HCT116 (cell line): ENCODE data around the gene MYBPC2. TPM values are rescaled to one million over a fixed set of nuclear protein-coding genes. Genes with fewer than 3 reads are reported as not detected.
A peak's percentile ranks its signal among the peaks of the same experiment; 100 is the strongest.

ENCODE experiments used
- ATAC-seq: fragments of 200-7000 bp; cut with Tn5 transposase; 2 replicates; pipeline ENCODE4 v1.9.1; 2020; ENCODE audit warnings: mild to moderate bottlenecking, moderate library complexity
- BruUV-seq: library from RNA; stranded (reverse); fragments of 400-500 nt; replicated peaks from 2 replicates; lab custom pipeline; 2021; lab: Mats Ljungman, UMichigan
- CTCF ChIA-PET: fragments of 300-600 bp; sonication (Branson Sonifier 250); formaldehyde crosslinking; loops from one replicate; lab custom pipeline; 2021; ENCODE audit warnings: antibody characterized with exemption; lab: Charles Lee
- POLR2A ChIA-PET: fragments of 300-600, 350-600 bp; sonication (Branson Sonifier 250); formaldehyde crosslinking; loops from one replicate; lab custom pipeline; 2021; ENCODE audit warnings: antibody characterized with exemption; lab: Charles Lee
- RAD21 ChIA-PET, 2 experiments: fragments of 300-600 bp; sonication (Branson Sonifier 250); formaldehyde crosslinking; loops; one replicate each; lab custom pipeline; 2023; ENCODE audit warnings: low total read pairs in 2 of 2; ENCODE audit not compliant: uncharacterized antibody in 2 of 2, unreplicated experiment in 2 of 2, low non-redundant PET in 1 of 2; lab: Charles Lee
- DNase-seq: peaks from one replicate; pipeline ENCODE4 v3.0.0-alpha.2; 2010; ENCODE audit warnings: low read depth, low spot score
- H2AFZ ChIP-seq: fragments of 200-600 bp; shearing (Covaris generic), sonication (generic); 2 replicates; pipeline ENCODE4 v1.6.1; 2017; ENCODE audit warnings: low read depth, mixed run types, mixed read lengths, antibody characterized with exemption, low read length; ENCODE audit not compliant: poor library complexity, severe bottlenecking
- H3K27ac ChIP-seq: 2 replicates; pipeline ENCODE4 v1.5.1; 2012; ENCODE audit warnings: low read depth, low read length
- H3K27me3 ChIP-seq: fragments of 200-600 bp; sonication (generic); 2 replicates; pipeline ENCODE4 v1.6.1; 2016; ENCODE audit warnings: mixed run types, low read length, mixed read lengths; ENCODE audit not compliant: insufficient read depth
- H3K36me3 ChIP-seq, 2 experiments: fragments of 200-500 bp in 1 of 2; fragments of 200-600 bp in 1 of 2; sonication (Bioruptor generic) in 1 of 2; sonication (generic) in 1 of 2; 2 replicates each; pipeline versions ENCODE4 v1.5.1 to v1.6.1; 2014 to 2016; ENCODE audit warnings: low read length in 2 of 2, inconsistent platforms in 1 of 2, mixed read lengths in 1 of 2, mixed run types in 1 of 2; ENCODE audit not compliant: insufficient read depth in 2 of 2, control insufficient read depth in 1 of 2
- H3K4me1 ChIP-seq, 2 experiments: fragments of 200-600 bp in 1 of 2; sonication (generic) in 1 of 2; 2 replicates each; pipeline versions ENCODE4 v1.5.1 to v1.6.1; 2012 to 2017; ENCODE audit warnings: low read length in 2 of 2, inconsistent platforms in 1 of 2, mild to moderate bottlenecking in 1 of 2, mixed read lengths in 1 of 2, mixed run types in 1 of 2, moderate library complexity in 1 of 2; ENCODE audit not compliant: insufficient read depth in 2 of 2, control insufficient read depth in 1 of 2
- H3K4me2 ChIP-seq: fragments of 200-600 bp; sonication (generic); 2 replicates; pipeline ENCODE4 v1.6.1; 2017; ENCODE audit warnings: mixed run types, low read length, mixed read lengths
- H3K4me3 ChIP-seq, 2 experiments: fragments of 200-600 bp in 1 of 2; sonication (generic) in 1 of 2; replicated peaks in 1 of 2; 2 replicates each; pipeline ENCODE4 v1.5.1; 2011 to 2016; ENCODE audit warnings: low read length in 2 of 2, control low read depth in 1 of 2, low read depth in 1 of 2, mild to moderate bottlenecking in 1 of 2, mixed read lengths in 1 of 2, mixed run types in 1 of 2
- H3K79me2 ChIP-seq: fragments of 200-600 bp; sonication (generic); 2 replicates; pipeline ENCODE4 v1.6.1; 2017; ENCODE audit warnings: mild to moderate bottlenecking, mixed run types, low read length, moderate library complexity, mixed read lengths; ENCODE audit not compliant: insufficient read depth
- H3K9ac ChIP-seq: fragments of 200-600 bp; sonication (generic); 2 replicates; pipeline ENCODE4 v1.6.1; 2016; ENCODE audit warnings: low read length, mixed read lengths
- H3K9me2 ChIP-seq: fragments of 200-600 bp; sonication (generic), shearing (Covaris generic); 2 replicates; pipeline ENCODE4 v1.6.1; 2017; ENCODE audit warnings: mixed run types, mild to moderate bottlenecking, moderate library complexity; ENCODE audit not compliant: insufficient read depth
- H3K9me3 ChIP-seq, 2 experiments: fragments of 200-500 bp in 1 of 2; fragments of 200-600 bp in 1 of 2; sonication (Bioruptor generic) in 1 of 2; sonication (generic) in 1 of 2; 2 replicates each; pipeline ENCODE4 v1.6.1; 2014 to 2017; ENCODE audit warnings: low read length in 2 of 2, mixed read lengths in 2 of 2, inconsistent platforms in 1 of 2, low read depth in 1 of 2, mild to moderate bottlenecking in 1 of 2, mixed run types in 1 of 2, moderate library complexity in 1 of 2; ENCODE audit not compliant: control insufficient read depth in 1 of 2, insufficient read depth in 1 of 2
- H4K20me1 ChIP-seq: fragments of 200-600 bp; sonication (generic), shearing (Covaris generic); 2 replicates; pipeline ENCODE4 v1.6.1; 2017; ENCODE audit warnings: mixed run types, mild to moderate bottlenecking, moderate library complexity; ENCODE audit not compliant: insufficient read depth
- CBX3 ChIP-seq: IDR thresholded peaks from 2 replicates; pipeline ENCODE4 v1.6.1; 2012; ENCODE audit warnings: low read depth
- CEBPB ChIP-seq: IDR thresholded peaks from 2 replicates; pipeline ENCODE4 v1.6.1; 2012; ENCODE audit warnings: low read depth
- EGR1 ChIP-seq: IDR thresholded peaks from 2 replicates; pipeline ENCODE4 v1.6.1; 2012; ENCODE audit warnings: low read depth
- ELF1 ChIP-seq: IDR thresholded peaks from 2 replicates; pipeline ENCODE4 v1.6.1; 2012; ENCODE audit warnings: low read depth, borderline replicate concordance
- EZH2phosphoT487 ChIP-seq: fragments of 200-600 bp; IDR thresholded peaks from 2 replicates; pipeline ENCODE4 v1.6.1; 2018; ENCODE audit warnings: antibody characterized with exemption, borderline replicate concordance
- FOSL1 ChIP-seq: IDR thresholded peaks from 2 replicates; pipeline ENCODE4 v1.6.1; 2012; ENCODE audit warnings: low read depth
- POLR2A ChIP-seq: IDR thresholded peaks from 2 replicates; pipeline ENCODE4 v1.7.0; 2011; ENCODE audit warnings: borderline replicate concordance; ENCODE audit not compliant: insufficient read depth, insufficient read length; ENCODE audit errors: extremely low read depth
- POLR2AphosphoS5 ChIP-seq: IDR thresholded peaks from 2 replicates; pipeline ENCODE4 v1.6.1; 2011; ENCODE audit warnings: mild to moderate bottlenecking, low read depth, low read length, moderate library complexity
- RAD21 ChIP-seq: IDR thresholded peaks from 2 replicates; pipeline ENCODE4 v1.6.1; 2012; ENCODE audit warnings: low read depth, mild to moderate bottlenecking
- SIN3A ChIP-seq: IDR thresholded peaks from 2 replicates; pipeline ENCODE4 v1.6.1; 2012; ENCODE audit warnings: low read depth
- SP1 ChIP-seq: IDR thresholded peaks from 2 replicates; pipeline ENCODE4 v1.6.1; 2012; ENCODE audit warnings: low read depth
- SRF ChIP-seq: IDR thresholded peaks from 2 replicates; pipeline ENCODE4 v1.6.1; 2012; ENCODE audit warnings: low read depth
- TCF7L2 ChIP-seq: IDR thresholded peaks from 2 replicates; pipeline ENCODE4 v1.7.0; 2011; ENCODE audit warnings: borderline replicate concordance, inconsistent platforms; ENCODE audit not compliant: insufficient read depth, insufficient read length; ENCODE audit errors: extremely low read depth
- YY1 ChIP-seq: IDR thresholded peaks from 2 replicates; pipeline ENCODE4 v1.6.1; 2011; ENCODE audit warnings: low read length, low read depth, moderate library complexity, mild to moderate bottlenecking; ENCODE audit not compliant: insufficient replicate concordance; ENCODE audit errors: extremely low read depth
- ZFX ChIP-seq: fragments of 450-650 bp; IDR thresholded peaks from 2 replicates; pipeline ENCODE4 v1.6.1; 2017
- ZNF274 ChIP-seq: fragments of 200-500 bp; sonication (Bioruptor generic); IDR thresholded peaks from 2 replicates; pipeline ENCODE4 v1.6.1; 2014; ENCODE audit warnings: mild to moderate bottlenecking, low read depth, low read length, inconsistent platforms
- intact Hi-C: fragments of 100-400 bp; cut with micrococcal nuclease; formaldehyde crosslinking; loops from 2 replicates; pipeline ENCODE4 v1.10.0; 2022
- total RNA-seq: library from RNA; stranded (reverse); gene quantifications from one replicate; pipeline ENCODE4 v1.2.1, GENCODE V29; 2021; ENCODE audit not compliant: unreplicated experiment
- TF ChIP-seq, protein P1 (sequence below): IDR thresholded peaks from 2 replicates; pipeline ENCODE4 v1.6.1; 2011; ENCODE audit warnings: mild to moderate bottlenecking, low read length, moderate library complexity; ENCODE audit not compliant: insufficient replicate concordance; ENCODE audit errors: extremely low read depth
- TF ChIP-seq, protein P2 (sequence below): IDR thresholded peaks from 2 replicates; pipeline ENCODE4 v1.6.1; 2012; ENCODE audit warnings: low read depth
- TF ChIP-seq, protein P3 (sequence below): IDR thresholded peaks from 2 replicates; pipeline ENCODE4 v1.6.1; 2012

The MYBPC2 gene
- total RNA-seq, 1 experiment from 2014 or later = not detected

DNA sequence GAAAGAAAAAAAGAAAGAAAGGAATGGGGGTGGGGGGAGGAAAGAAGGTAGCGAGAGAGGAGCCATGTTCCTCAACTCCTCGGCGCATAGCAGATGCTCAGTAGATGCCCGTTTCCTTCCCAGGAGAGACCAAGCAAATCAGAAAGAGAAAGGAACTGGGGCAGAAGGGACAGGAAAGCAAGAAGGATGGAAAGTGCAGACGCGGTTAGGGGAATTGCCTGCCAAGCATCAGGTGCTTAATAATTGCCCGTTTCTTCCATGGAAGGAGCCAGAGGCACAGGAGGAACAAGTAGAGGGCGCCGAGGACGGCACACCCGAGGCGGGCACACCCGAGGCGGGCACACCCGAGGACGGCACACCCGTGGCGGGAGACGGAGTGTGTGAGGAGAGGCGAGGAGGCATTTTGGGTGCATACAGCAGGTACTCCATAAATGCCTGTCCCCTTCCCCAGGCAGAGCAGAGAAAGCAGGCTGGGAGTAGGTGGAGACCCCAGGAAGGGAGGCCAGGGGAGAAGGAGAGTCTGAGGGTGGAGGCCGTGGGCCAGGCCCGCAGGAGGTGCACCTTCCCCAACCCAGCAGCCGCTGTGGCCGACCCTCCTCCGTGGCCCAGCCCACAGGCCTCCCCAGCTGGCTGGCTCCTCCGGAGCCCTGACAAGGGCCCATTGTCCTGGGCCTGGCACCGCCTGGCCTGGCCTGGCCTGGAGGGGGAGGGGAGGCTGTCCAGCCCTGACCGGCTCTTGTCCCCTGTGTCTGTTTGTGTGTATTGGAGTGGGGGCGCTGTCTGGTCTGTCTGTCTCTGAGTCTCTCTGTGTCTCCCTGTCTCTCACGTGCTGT, 63.7 kb downstream of the MYBPC2 start:
- Histone ChIP-seq H4K20me1 (no peaks in the 10 kb centered on the region), H3K36me3 (no peaks in the 10 kb centered on the region), H3K9ac (no peak overlapping the region), H2AFZ (no peak overlapping the region), H3K27me3 (no peaks in the 10 kb centered on the region), H3K4me2 (no peak overlapping the region), H3K27ac (no peak overlapping the region; the same call in 1 of the 2 replicates), H3K4me3 (no peak overlapping the region), H3K4me1 (peaks cover 10 to 27% of the 10 kb centered on the region in 2 experiments), H3K9me3 (no peaks in the 10 kb centered on the region), H3K9me2 (no peaks in the 10 kb centered on the region), H3K79me2 (no peaks in the 10 kb centered on the region)
- DNase-seq (no peak), ATAC-seq (peak; percentile 64)
- ChIA-PET RAD21 (no interaction called here), CTCF (interaction anchor here (0.7 kb wide), 1 partner anchor 1187 kb away, joined by 3 read pairs; no protein-coding TSS in a partner anchor), POLR2A (no interaction called here)
- no peak for TF ChIP-seq CBX3
- no peak for TF ChIP-seq CEBPB
- TF ChIP-seq SRF = no peak
- no peak for TF ChIP-seq EZH2phosphoT487
- no peak for TF ChIP-seq POLR2AphosphoS5
- TF ChIP-seq EGR1 = no peak
- TF ChIP-seq FOSL1 = no peak
- no peak for TF ChIP-seq TCF7L2
- TF ChIP-seq ZFX = no peak
- TF ChIP-seq, protein P1, sequence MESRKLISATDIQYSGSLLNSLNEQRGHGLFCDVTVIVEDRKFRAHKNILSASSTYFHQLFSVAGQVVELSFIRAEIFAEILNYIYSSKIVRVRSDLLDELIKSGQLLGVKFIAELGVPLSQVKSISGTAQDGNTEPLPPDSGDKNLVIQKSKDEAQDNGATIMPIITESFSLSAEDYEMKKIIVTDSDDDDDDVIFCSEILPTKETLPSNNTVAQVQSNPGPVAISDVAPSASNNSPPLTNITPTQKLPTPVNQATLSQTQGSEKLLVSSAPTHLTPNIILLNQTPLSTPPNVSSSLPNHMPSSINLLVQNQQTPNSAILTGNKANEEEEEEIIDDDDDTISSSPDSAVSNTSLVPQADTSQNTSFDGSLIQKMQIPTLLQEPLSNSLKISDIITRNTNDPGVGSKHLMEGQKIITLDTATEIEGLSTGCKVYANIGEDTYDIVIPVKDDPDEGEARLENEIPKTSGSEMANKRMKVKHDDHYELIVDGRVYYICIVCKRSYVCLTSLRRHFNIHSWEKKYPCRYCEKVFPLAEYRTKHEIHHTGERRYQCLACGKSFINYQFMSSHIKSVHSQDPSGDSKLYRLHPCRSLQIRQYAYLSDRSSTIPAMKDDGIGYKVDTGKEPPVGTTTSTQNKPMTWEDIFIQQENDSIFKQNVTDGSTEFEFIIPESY = no peak
- no peak for TF ChIP-seq RAD21
- no peak for TF ChIP-seq YY1
- TF ChIP-seq ELF1 = no peak
- TF ChIP-seq POLR2A = no peak
- TF ChIP-seq, protein P2, sequence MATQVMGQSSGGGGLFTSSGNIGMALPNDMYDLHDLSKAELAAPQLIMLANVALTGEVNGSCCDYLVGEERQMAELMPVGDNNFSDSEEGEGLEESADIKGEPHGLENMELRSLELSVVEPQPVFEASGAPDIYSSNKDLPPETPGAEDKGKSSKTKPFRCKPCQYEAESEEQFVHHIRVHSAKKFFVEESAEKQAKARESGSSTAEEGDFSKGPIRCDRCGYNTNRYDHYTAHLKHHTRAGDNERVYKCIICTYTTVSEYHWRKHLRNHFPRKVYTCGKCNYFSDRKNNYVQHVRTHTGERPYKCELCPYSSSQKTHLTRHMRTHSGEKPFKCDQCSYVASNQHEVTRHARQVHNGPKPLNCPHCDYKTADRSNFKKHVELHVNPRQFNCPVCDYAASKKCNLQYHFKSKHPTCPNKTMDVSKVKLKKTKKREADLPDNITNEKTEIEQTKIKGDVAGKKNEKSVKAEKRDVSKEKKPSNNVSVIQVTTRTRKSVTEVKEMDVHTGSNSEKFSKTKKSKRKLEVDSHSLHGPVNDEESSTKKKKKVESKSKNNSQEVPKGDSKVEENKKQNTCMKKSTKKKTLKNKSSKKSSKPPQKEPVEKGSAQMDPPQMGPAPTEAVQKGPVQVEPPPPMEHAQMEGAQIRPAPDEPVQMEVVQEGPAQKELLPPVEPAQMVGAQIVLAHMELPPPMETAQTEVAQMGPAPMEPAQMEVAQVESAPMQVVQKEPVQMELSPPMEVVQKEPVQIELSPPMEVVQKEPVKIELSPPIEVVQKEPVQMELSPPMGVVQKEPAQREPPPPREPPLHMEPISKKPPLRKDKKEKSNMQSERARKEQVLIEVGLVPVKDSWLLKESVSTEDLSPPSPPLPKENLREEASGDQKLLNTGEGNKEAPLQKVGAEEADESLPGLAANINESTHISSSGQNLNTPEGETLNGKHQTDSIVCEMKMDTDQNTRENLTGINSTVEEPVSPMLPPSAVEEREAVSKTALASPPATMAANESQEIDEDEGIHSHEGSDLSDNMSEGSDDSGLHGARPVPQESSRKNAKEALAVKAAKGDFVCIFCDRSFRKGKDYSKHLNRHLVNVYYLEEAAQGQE = no peak
- no peak for TF ChIP-seq SIN3A
- TF ChIP-seq, protein P3, sequence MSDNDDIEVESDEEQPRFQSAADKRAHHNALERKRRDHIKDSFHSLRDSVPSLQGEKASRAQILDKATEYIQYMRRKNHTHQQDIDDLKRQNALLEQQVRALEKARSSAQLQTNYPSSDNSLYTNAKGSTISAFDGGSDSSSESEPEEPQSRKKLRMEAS = no peak
- no peak for TF ChIP-seq ZNF274
- no peak for TF ChIP-seq SP1
- intact Hi-C loops = no loop called here
- no TSS peak for BruUV-seq
